ENCODE data around the gene RACGAP1. TPM values are rescaled to one million over a fixed set of nuclear protein-coding genes. Genes with fewer than 3 reads are reported as not detected.

RACGAP1 gene
- total RNA-seq, 4 donors from 2014 or later = 20.1 to 44.7 (median 33.6) TPM

- intact Hi-C loops (cut with DNase I) = no loop called here
- no peak for TF ChIP-seq POLR2A (IDR thresholded peaks at IDR 0.05)
- TF ChIP-seq CTCF (IDR thresholded peaks at IDR 0.05) = no peak
- peaks cover 14 to 40% (median 18%) of the 10 kb centered on the region in 3 donors for H3K4me1 ChIP-seq
- DNase-seq = no peak
- no peaks in the 10 kb centered on the region for H3K9me3 ChIP-seq
- H3K27me3 ChIP-seq = peaks cover 6 to 95% (median 12%) of the 10 kb centered on the region in 4 donors
- no peak overlapping the region for H3K4me3 ChIP-seq
- no peak overlapping the region for H3K27ac ChIP-seq
- no peaks in the 10 kb centered on the region for H3K36me3 ChIP-seq
Observed at GRCh38 chr12:49957570-49957967, 67.7 kb downstream of the RACGAP1 start.

- Histone ChIP-seq H3K36me3 (no peaks in the 10 kb centered on the region), H3K27ac (no peak overlapping the region), H3K9me3 (no peaks in the 10 kb centered on the region), H3K4me1 (peaks cover 9 to 40% (median 20%) of the 10 kb centered on the region in 3 donors), H3K27me3 (peaks cover 6 to 92% (median 12%) of the 10 kb centered on the region in 4 donors), H3K4me3 (no peak overlapping the region)
- no peak for DNase-seq
- TF ChIP-seq CTCF (IDR thresholded peaks at IDR 0.05) (no peak), POLR2A (IDR thresholded peaks at IDR 0.05) (no peak)
- intact Hi-C loops (cut with DNase I) = no loop called here
- WGBS, 2 donors = 57 to 65% methylated on average over 3 to 6 of the region's 6 CpGs
Observed at GRCh38 chr12:49956663-49957569, 68.4 kb downstream of the RACGAP1 start.

GRCh38 chr12:49955899-49956662 lies 69.2 kb downstream of the RACGAP1 start:
- Histone ChIP-seq H3K4me3 (no peak overlapping the region), H3K27me3 (peaks cover 6 to 88% (median 11%) of the 10 kb centered on the region in 4 donors), H3K27ac (no peak overlapping the region), H3K36me3 (no peaks in the 10 kb centered on the region), H3K9me3 (no peaks in the 10 kb centered on the region), H3K4me1 (peaks cover 9 to 34% (median 11%) of the 10 kb centered on the region in 3 donors)
- DNase-seq = no peak
- TF ChIP-seq CTCF (IDR thresholded peaks at IDR 0.05) (no peak), POLR2A (IDR thresholded peaks at IDR 0.05) (no peak)
- 57 to 59% methylated on average over 8 to 9 of the region's 13 CpGs for whole genome bisulfite sequencing, 2 donors
- intact Hi-C loops (cut with DNase I) = no loop called here

- DNase-seq = no peak
- Histone ChIP-seq H3K36me3 (no peaks in the 10 kb centered on the region), H3K4me3 (peak overlapping the region in 1 of 4 donors; percentile 1), H3K27ac (no peak overlapping the region), H3K9me3 (no peaks in the 10 kb centered on the region), H3K4me1 (peaks cover 6 to 26% (median 7%) of the 10 kb centered on the region in 3 donors), H3K27me3 (peaks cover 4 to 88% (median 9%) of the 10 kb centered on the region in 4 donors)
- intact Hi-C loops (cut with DNase I) = no loop called here
- no peak for TF ChIP-seq POLR2A (IDR thresholded peaks at IDR 0.05)
- no peak for TF ChIP-seq CTCF (IDR thresholded peaks at IDR 0.05)
- 33 to 40% methylated on average over 2 to 21 of the region's 53 CpGs for WGBS, 2 donors
Observed at GRCh38 chr12:49954863-49955830, 70.1 kb downstream of the RACGAP1 start.
